HEK293 (cell line): ENCODE measurements around the gene ATXN2.

Experiments used
- CTCF ChIP-seq: fragments of 450-650 bp; formaldehyde crosslinking; IDR thresholded peaks from 2 replicates; pipeline ENCODE4 v1.5.1; 2016; ENCODE audit warnings: missing biosample characterization, missing genetic modification characterization
- KLF8 ChIP-seq: fragments of 450-650 bp; formaldehyde crosslinking; IDR thresholded peaks from 2 replicates; pipeline ENCODE4 v1.5.1; 2016; ENCODE audit warnings: missing biosample characterization, missing genetic modification characterization
- TCF7L2 ChIP-seq: IDR thresholded peaks from 2 replicates; pipeline ENCODE4 v1.6.1; 2011; ENCODE audit warnings: low read depth, mild to moderate bottlenecking, inconsistent platforms, low read length, moderate library complexity, borderline replicate concordance
- ZBTB1 ChIP-seq: fragments of 450-650 bp; formaldehyde crosslinking; IDR thresholded peaks from 2 replicates; pipeline ENCODE4 v1.5.1; 2016; ENCODE audit warnings: missing biosample characterization, missing genetic modification characterization
- ZBTB44 ChIP-seq: fragments of 450-650 bp; IDR thresholded peaks from 2 replicates; pipeline ENCODE4 v1.5.1; 2018; ENCODE audit warnings: missing biosample characterization, mild to moderate bottlenecking, missing genetic modification characterization
- ZFP3 ChIP-seq: fragments of 450-650 bp; formaldehyde crosslinking; IDR thresholded peaks from 2 replicates; pipeline ENCODE4 v1.5.1; 2016; ENCODE audit warnings: low read depth, missing biosample characterization, missing genetic modification characterization
- ZFP41 ChIP-seq: fragments of 450-650 bp; formaldehyde crosslinking; IDR thresholded peaks from 2 replicates; pipeline ENCODE4 v1.5.1; 2016; ENCODE audit warnings: missing biosample characterization, missing genetic modification characterization, borderline replicate concordance
- ZNF248 ChIP-seq: fragments of 450-650 bp; formaldehyde crosslinking; IDR thresholded peaks from 2 replicates; pipeline ENCODE4 v1.5.1; 2017; ENCODE audit warnings: missing biosample characterization, missing genetic modification characterization
- ZNF433 ChIP-seq: fragments of 450-650 bp; formaldehyde crosslinking; IDR thresholded peaks from 2 replicates; pipeline ENCODE4 v1.5.1; 2016; ENCODE audit warnings: missing biosample characterization, missing genetic modification characterization, low read depth
- ZNF629 ChIP-seq: fragments of 450-650 bp; formaldehyde crosslinking; IDR thresholded peaks from 2 replicates; pipeline ENCODE4 v1.5.1; 2017; ENCODE audit warnings: missing biosample characterization, missing genetic modification characterization

DNA sequence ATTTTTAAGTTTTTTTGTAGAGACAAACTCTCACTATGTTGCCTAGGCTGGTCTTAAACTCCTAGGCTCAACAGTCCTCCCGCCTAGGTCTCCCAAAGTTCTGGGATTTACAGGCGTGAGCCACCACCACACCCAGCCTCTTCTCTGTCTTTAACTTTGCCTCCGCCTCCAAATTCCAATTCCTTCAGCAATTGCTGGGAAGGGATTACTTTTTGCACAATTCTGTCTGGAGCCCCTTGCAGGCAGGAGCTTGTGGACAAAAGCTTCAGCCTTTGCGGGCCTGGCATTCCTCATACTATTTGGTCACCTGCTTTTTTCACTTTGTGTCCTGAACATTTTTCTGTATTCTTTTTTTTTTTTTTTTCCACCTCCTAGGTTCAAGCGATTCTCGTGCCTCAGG is 167.3 kb downstream of the ATXN2 start:
- no peak for TF ChIP-seq ZBTB44 (tag by site-specific recombination)
- no peak for TF ChIP-seq ZNF433 (tag by site-specific recombination)
- no peak for TF ChIP-seq ZFP41 (tag by site-specific recombination)
- no peak for TF ChIP-seq ZNF629 (tag by site-specific recombination)
- TF ChIP-seq ZNF248 (tag by site-specific recombination): no peak
- no peak for TF ChIP-seq CTCF (tag by site-specific recombination)
- no peak for TF ChIP-seq TCF7L2
- TF ChIP-seq ZFP3: no peak
- TF ChIP-seq ZBTB1 (tag by site-specific recombination): no peak
- no peak for TF ChIP-seq KLF8 (tag by site-specific recombination)
